Measurements from ENCODE around the gene PRKAR2A. TPM values are rescaled to one million over a fixed set of nuclear protein-coding genes. Genes with fewer than 3 reads are reported as not detected.

Gene PRKAR2A
- total and polyA plus RNA-seq, 3 experiments from 2014 or later, result 16.4 to 62.1 (median 61.5) TPM

Other genes with a start within 250 kb of the PRKAR2A start
- gene UQCRC1, start 238.2 kb downstream of the PRKAR2A start, total RNA-seq, result 100 to 1,000 TPM; 244 to 245 TPM
- 172 TPM for gene UQCRC1, start 238.2 kb downstream of the PRKAR2A start, polyA plus RNA-seq
- not detected for gene TMEM89, start 226.1 kb downstream of the PRKAR2A start, total RNA-seq
- gene TMEM89, start 226.1 kb downstream of the PRKAR2A start, polyA plus RNA-seq, result not detected
- gene SLC26A6, start 212.4 kb downstream of the PRKAR2A start, total RNA-seq, result 10 to 100 TPM; 26.4 to 28.6 TPM
- gene SLC26A6, start 212.4 kb downstream of the PRKAR2A start, polyA plus RNA-seq, result 4.9 TPM
- 10 to 100 TPM; 19.3 TPM for gene CELSR3, start 185.0 kb downstream of the PRKAR2A start, total RNA-seq
- gene CELSR3, start 185.0 kb downstream of the PRKAR2A start, polyA plus RNA-seq, result 0.41 TPM
- 10 to 100 TPM; 29.2 to 30.2 TPM for gene NCKIPSD, start 162.0 kb downstream of the PRKAR2A start, total RNA-seq
- gene NCKIPSD, start 162.0 kb downstream of the PRKAR2A start, polyA plus RNA-seq, result 11.0 TPM
- 10 to 100 TPM; 43.9 to 47.1 TPM for gene IP6K2, start 130.7 kb downstream of the PRKAR2A start, total RNA-seq
- gene IP6K2, start 130.7 kb downstream of the PRKAR2A start, polyA plus RNA-seq, result 50.5 TPM
- 10 to 100 TPM; 29.1 to 31.5 TPM for gene SLC25A20, start 51.0 kb upstream of the PRKAR2A start, total RNA-seq
- gene SLC25A20, start 51.0 kb upstream of the PRKAR2A start, polyA plus RNA-seq, result 40.1 TPM
- gene ARIH2, start 71.0 kb upstream of the PRKAR2A start, total RNA-seq, result 100 to 1,000 TPM; 117 to 123 TPM
- gene ARIH2, start 71.0 kb upstream of the PRKAR2A start, polyA plus RNA-seq, result 126 TPM
- gene P4HTM, start 142.4 kb upstream of the PRKAR2A start, total RNA-seq, result 10 to 100 TPM; 28.6 to 33.0 TPM
- gene P4HTM, start 142.4 kb upstream of the PRKAR2A start, polyA plus RNA-seq, result 35.0 TPM
- 100 to 1,000 TPM; 158 to 167 TPM for gene WDR6, start 159.5 kb upstream of the PRKAR2A start, total RNA-seq
- 82.9 TPM for gene WDR6, start 159.5 kb upstream of the PRKAR2A start, polyA plus RNA-seq
- 10 to 100 TPM; 27.9 to 31.7 TPM for gene DALRD3, start 170.7 kb upstream of the PRKAR2A start, total RNA-seq
- 24.4 TPM for gene DALRD3, start 170.7 kb upstream of the PRKAR2A start, polyA plus RNA-seq
- 10 to 100 TPM; 86.3 to 88.8 TPM for gene NDUFAF3, start 174.2 kb upstream of the PRKAR2A start, total RNA-seq
- 217 TPM for gene NDUFAF3, start 174.2 kb upstream of the PRKAR2A start, polyA plus RNA-seq
- 100 to 1,000 TPM; 448 to 457 TPM for gene IMPDH2, start 181.5 kb upstream of the PRKAR2A start, total RNA-seq
- gene IMPDH2, start 181.5 kb upstream of the PRKAR2A start, polyA plus RNA-seq, result 76.1 TPM
- 100 to 1,000 TPM; 122 to 134 TPM for gene QRICH1, start 246.2 kb upstream of the PRKAR2A start, total RNA-seq
- 30.5 TPM for gene QRICH1, start 246.2 kb upstream of the PRKAR2A start, polyA plus RNA-seq

Measured in CD8-positive, alpha-beta memory T cell (primary cell).